Activated CD4-positive, CD25-positive, alpha-beta regulatory T cell treated with anti-CD3 and anti-CD28 coated beads, Interleukin-2, amount 50 U/mL, for 72 hours (primary cell): Measurements from ENCODE around the gene PCA3.

ENCODE experiments used
- DNase-seq: peaks from one replicate; pipeline ENCODE4 v3.0.0; 2021

Gene PCA3

GRCh38 chr9:76758476-76758875 is 5.8 kb upstream of the PCA3 start:
- DNase-seq, result no peak

DNA sequence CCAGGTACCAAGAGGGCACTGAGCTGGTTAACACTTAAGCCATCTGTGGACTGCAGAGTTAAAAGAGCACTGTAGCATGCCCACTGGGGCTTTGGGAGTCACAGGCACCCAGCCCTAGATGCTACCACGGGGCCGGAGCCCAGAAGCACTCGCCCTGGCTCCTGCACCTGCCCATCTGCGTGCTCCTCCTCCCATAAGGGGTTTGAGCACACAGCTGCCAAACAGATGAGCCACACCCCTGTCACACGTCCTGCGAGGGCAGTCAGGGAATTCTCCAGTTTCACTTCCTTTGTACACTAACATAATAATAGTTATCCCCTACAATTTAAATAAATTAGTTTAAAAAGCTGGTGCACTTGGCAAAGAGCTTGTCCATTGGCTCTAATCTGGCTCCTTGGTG is 4.5 kb upstream of the PCA3 start:
- no peak for DNase-seq

DNA sequence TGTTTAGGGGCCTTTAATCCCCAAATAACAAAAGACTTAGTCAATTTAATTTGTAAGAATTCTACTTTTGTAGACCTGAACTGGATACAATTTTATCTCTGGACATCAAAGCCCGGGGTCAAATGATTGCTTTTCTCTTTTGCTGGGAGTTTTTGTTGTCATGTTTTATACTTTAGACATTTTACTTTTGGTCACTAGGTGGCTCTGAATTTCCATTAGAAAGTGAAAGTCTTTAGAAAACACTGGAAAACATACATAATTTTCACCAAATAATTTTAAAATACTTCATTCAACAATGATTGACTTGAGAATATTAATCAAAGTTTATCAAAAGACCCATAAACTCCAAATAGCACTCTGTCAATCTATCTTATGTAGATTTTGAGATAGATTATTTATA is 2.8 kb upstream of the PCA3 start:
- no peak for DNase-seq

DNA sequence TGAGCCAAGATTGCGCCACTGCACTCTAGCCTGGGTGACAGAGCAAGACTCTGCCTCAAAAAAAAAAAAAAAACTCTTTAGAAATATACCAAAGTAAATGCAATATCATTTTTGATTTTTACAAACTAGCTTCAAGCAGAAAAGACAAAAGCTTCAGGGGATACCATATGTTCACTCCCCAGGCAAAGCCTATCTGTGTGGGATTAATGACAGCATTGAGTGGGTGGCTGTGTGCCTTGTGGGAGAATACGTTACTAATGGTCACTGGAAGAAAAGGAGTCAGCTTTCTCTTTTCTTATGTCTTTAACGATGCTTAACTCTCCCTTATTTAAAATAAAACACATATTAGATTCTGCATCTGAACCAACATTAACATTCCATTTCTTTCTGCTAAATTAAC is 1.9 kb downstream of the PCA3 start:
- DNase-seq, result no peak

DNA sequence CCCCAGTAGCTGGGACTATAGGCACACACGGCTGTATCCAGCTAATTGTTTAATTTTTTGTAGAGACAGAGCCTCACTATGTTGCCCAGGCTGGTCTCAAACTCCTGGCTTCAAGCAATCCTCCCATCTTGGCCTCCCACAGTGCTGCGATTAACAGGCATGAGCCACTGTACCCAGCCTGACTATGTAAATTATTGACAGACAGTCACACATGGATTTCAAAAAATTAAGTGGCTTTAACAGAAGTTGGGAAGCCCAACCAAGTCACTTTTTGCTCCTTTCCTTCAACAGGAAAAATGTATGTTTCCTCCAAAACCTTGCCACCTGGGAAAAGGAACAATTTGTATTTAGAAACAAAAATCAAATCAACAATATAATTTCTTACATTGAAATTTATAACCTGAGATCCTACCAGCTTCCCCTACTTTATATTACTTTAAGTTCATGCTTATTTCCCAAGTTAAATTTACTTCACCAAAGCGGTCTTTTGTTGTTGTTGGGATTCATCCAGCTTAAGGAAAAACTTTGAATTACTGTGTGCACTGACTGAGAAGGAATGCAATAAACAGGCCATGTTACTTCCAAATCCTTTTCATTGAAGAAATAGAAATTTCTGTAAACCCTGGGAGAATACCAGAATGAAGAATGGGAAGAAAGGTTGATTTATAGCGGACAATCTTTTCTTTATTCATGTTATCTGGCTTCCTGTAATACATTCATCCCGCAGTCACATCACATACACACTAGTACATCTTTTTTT is 8.6 kb downstream of the PCA3 start:
- DNase-seq, result no peak

GRCh38 chr9:76784881-76785280 is 20.6 kb downstream of the PCA3 start:
- DNase-seq, result no peak

GRCh38 chr9:76785501-76785900 is 21.3 kb downstream of the PCA3 start:
- DNase-seq, result no peak

GRCh38 chr9:76787677-76788076 is 23.4 kb downstream of the PCA3 start:
- no peak for DNase-seq

- no peak for DNase-seq
Measured at GRCh38 chr9:76789840-76790239, 25.6 kb downstream of the PCA3 start.

- no peak for DNase-seq
Measured at GRCh38 chr9:76793784-76794431, 29.7 kb downstream of the PCA3 start.

GRCh38 chr9:76796296-76796695 is 32.1 kb downstream of the PCA3 start:
- DNase-seq, result no peak

- DNase-seq, result no peak
Measured at GRCh38 chr9:76798527-76798926, 34.3 kb downstream of the PCA3 start.

DNA sequence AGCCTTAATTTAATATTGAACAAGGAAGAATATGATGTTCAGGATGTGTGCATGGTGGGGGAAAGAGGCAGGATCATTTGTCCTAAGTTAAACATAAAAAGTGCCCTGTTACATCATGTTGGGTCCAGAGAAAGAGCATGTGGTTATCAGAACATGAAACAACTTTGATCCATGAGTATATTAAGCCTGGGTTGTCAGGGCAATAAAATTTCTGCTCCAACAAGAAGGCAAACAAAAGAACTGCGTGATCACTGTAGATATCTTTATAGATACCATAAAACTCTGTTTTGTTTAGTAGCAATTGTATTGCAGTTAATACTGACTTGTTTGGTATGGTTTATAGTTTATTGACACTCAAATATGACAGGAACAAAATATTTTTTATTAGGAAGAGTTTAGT is 35.2 kb downstream of the PCA3 start:
- no peak for DNase-seq

DNA sequence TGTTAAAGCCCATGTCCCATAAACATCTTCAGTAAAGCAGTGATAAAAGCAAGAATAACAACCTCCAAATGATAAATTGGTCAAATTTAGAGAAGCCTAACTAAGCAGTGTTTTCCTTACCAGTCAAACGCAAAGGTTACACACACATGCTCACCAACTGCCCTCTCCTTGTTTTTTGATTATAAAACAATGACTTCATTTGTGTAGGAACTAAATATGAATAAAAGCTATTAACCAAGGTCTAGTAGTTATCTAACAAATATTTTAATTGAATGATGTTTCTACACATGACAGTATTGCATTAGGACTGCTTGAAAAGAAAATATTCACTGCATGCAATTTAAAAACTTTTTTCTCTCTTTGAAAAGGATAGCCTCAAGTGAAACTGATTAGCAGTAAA is 36.7 kb downstream of the PCA3 start:
- no peak for DNase-seq

DNA sequence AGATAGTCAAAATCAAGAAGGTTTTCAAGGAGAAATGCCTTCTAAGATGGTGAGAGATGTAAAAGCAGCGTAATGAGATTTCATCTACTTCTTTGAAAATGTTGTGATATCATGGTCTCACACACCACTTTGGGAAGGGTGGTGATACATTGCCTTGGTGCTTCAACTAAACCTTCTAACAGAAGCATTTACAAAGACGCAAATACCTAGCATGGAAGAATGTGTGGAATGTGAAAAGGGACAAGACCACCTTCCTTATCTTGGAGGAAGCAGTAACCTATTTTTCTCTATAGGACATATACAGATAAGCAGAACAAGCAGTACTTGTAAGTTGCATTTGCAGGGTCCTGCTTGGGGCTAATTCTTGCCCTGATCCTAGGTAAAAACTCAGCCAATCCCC is 38.8 kb downstream of the PCA3 start:
- no peak for DNase-seq

- no peak for DNase-seq
Measured at GRCh38 chr9:76803762-76804161, 39.5 kb downstream of the PCA3 start.

GRCh38 chr9:76808636-76809035 is 44.4 kb downstream of the PCA3 start:
- DNase-seq, result no peak

GRCh38 chr9:76810377-76810957 is 46.2 kb downstream of the PCA3 start:
- no peak for DNase-seq

DNA sequence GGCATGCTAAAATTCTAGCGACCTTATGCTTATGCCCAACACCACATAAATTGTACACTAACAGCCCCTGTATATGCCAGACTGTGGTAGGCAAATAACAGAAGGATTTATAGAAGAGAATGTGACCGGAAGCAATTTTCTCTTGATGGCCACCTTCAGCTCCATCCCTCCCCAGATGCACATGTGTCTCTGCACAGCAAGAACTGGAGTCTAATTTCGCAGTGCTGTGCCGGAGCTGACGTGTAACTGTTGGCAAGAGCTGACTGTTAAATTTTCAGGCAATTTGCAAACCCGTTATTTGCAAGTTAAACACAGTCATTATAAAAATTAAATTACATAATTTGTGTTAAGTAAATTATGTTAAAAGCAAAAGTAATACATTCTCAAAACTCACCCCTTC is 48.4 kb downstream of the PCA3 start:
- DNase-seq, result no peak

GRCh38 chr9:76817489-76817888 is 53.3 kb downstream of the PCA3 start:
- no peak for DNase-seq

- no peak for DNase-seq
Measured at GRCh38 chr9:76818271-76818670, 54.0 kb downstream of the PCA3 start.

- no peak for DNase-seq
Measured at GRCh38 chr9:76820431-76820830, 56.2 kb downstream of the PCA3 start.

DNA sequence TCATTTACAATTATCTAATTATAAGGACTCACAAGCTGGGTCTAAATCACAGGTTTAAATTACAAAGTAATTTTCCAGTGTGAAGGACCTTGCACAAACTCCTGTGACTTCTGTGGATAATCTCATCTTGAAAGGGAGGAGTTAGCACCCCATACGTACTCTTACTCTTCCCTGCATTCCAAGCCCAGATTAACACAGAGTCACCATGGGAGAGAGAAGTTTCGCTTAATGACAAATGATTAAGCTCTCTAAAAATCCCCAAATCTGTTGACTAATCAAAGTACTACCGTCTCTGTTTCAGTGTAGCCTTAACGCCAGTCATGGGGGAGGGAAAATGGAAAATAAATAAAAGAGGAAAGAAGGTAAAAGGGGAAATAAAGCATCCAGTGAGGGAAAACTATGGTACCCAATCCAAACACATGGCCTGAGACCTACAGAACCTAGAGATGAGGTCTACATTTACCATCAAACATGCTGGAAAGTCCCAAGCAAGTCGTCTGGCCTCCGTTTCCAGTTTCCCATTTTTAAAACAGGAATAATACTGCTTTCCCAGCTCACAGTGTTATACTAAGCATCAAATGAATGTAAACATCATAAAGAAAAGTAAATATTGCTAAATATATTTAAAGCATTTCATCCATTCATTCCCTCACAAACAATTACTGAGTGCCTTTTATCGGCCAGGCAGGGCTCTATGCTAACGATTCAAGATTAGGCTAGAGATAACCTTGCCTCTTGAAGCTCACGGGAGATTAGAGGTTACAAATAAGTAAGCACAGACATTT is 63.2 kb downstream of the PCA3 start:
- DNase-seq, result no peak

GRCh38 chr9:76828447-76828846 is 64.2 kb downstream of the PCA3 start:
- DNase-seq, result no peak
